HG03025 (cell line): ENCODE measurements around the gene XAB2.

Source experiments
- ATAC-seq: cut with Tn5 transposase; IDR thresholded peaks from one replicate; pipeline ENCODE4 v1.9.1; 2021; ENCODE audit warnings: mild to moderate bottlenecking, moderate library complexity; ENCODE audit not compliant: unreplicated experiment, low FRiP score

Gene XAB2

GRCh38 chr19:7614859-7615741, 14.2 kb downstream of the XAB2 start:
- ATAC-seq, result no peak

- no peak for ATAC-seq
These were observed 16.8 kb downstream of the XAB2 start for GRCh38 chr19:7612282-7613274.

DNA sequence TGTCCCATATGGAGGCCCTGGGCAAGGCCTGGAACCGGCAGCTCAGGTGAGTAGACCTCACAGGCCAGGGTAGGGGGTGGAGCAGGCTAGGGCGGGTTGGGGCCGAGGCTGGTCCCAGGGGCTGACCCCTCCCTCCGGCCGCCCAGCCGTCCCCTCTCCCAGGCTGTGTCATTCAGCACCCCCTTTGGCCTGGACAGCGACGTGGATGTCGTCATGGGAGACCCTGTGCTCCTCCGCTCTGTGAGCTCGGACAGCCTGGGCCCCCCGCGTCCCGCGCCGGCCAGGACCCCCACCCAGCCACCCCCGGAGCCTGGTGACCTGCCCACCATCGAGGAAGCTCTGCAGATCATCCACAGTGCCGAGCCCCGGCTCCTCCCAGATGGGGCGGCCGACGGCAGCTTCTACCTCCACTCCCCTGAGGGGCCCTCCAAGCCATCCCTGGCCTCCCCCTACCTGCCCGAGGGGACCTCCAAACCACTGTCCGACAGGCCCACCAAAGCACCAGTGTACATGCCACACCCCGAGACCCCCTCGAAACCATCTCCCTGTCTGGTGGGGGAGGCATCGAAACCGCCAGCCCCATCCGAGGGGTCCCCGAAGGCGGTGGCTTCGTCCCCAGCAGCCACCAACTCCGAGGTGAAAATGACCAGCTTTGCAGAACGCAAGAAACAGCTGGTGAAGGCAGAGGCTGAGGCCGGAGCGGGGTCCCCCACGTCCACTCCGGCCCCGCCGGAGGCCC, 17.6 kb downstream of the XAB2 start:
- no peak for ATAC-seq

DNA sequence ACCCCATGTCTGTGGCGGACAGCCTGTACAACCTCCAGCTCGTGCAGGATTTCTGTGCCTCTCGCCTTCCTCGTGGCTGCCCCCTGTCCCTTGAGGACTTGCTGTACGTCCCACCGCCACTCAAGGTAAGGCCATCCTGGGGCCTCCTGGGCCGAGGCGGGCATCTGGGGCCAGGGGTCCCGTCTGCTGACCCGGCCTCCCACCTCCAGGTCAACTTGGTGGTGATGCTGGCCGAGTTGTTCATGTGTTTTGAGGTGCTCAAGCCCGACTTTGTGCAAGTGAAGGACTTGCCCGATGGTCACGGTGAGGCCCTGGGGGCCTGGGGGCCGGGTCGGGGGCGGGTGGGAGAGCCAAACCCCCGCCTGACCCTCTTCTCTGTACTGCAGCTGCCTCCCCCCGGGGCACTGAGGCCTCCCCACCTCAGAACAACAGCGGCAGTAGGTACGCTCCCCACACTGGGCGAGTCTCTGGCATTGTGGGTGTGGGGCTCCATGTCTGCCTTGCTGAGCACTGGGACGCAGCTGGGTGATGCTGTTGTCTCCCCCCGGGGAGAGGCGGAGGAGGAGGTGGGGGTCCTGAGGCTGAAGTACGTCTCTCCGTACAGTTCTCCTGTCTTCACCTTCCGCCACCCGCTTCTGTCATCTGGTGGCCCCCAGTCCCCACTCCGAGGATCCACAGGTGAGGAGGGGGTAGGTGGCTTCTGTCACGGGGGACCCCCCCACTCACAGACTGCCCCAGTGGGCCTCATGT, 18.7 kb downstream of the XAB2 start:
- no peak for ATAC-seq

- no peak for ATAC-seq
These were observed 21.3 kb downstream of the XAB2 start for GRCh38 chr19:7607874-7608560.

DNA sequence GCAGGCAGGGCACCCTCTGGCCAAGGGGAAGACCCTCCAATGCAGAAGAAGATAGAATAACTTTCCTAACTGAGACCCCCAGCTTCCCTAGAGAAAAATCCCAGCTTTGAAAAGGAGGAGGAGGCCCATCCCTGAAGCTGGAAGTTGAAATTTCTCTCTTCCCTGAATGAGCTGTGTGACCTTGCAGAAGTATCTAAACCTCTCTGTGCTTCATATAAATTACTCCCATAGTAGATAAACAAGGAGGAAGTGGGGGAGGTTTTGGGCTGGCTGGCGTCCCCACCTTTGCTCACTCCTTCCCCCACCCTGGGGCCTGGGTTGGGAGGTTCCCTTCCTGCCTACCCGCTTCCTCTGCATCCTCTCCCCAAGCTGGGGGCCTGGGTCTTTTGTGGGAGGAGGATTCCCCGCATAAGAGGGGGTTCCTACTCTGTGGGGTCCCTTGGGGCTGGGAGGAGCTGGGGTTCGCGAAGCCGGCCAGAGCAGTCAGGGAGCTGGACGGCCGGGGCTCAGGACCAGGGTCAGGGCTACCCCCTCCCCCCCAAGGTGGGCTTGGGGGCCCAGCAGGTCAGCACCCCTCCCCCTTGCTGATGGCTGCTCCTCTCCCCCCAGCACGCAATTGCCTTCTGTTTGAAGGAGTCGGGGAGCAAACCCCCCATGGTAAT, 22.0 kb downstream of the XAB2 start:
- ATAC-seq, result no peak

- no peak for ATAC-seq
These were observed 23.1 kb downstream of the XAB2 start for GRCh38 chr19:7606289-7606688.

DNA sequence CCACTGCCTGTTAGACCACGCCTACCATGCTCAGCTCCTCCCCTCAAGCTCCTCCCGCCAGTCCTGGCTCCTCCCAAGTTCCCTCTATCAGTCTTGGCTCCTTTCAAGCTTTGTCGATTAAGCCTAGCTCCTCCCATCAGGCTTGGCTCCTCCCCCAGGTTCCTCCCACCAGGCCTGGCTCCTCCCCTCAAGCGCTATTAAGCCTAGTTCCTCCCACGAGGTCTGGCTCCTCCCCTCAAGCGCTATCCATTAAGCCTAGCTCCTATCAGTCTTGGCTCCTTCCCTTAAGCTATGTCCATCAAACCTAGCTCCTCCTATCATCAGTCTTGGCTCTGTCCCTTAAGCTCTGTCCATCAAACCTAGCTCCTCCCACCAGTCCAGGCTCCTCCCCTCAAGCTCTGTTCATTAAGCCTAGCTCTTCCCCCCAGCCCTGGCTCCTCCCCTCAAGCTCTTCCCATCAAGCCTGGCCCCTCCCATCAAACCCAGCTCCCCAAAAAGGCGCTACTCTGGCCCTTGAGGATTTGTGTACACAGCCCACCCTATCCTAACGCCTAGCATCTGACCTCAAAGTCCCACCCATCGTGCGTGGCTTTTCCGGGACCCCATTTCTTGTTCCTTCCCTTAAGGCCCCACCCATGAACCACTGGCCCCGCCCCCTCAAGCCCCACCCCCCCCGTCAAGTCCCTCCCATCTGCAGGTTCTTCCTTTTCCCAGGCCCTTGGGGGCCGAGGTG, 23.7 kb downstream of the XAB2 start:
- ATAC-seq, result no peak

DNA sequence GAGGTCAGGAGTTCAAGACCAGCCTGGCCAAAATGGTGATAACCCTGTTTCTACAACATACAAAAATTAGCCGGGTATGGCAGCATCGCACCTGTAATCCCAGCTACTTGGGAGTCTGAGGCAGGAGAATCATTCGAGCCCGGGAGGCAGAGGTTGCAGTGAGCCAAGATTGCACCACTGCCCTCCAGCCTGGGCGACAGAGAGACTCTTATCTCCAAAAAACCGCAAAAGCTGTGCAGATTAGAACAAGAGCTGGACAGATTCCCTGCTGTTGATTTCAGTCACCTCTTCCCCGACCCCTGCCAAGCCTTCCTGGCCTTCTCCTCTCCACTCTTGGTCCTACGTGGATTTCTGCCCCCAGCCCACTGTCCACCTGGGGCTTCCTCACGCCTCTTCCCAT, 25.4 kb downstream of the XAB2 start:
- ATAC-seq, result no peak

GRCh38 chr19:7602935-7603497, 26.3 kb downstream of the XAB2 start:
- ATAC-seq, result no peak

DNA sequence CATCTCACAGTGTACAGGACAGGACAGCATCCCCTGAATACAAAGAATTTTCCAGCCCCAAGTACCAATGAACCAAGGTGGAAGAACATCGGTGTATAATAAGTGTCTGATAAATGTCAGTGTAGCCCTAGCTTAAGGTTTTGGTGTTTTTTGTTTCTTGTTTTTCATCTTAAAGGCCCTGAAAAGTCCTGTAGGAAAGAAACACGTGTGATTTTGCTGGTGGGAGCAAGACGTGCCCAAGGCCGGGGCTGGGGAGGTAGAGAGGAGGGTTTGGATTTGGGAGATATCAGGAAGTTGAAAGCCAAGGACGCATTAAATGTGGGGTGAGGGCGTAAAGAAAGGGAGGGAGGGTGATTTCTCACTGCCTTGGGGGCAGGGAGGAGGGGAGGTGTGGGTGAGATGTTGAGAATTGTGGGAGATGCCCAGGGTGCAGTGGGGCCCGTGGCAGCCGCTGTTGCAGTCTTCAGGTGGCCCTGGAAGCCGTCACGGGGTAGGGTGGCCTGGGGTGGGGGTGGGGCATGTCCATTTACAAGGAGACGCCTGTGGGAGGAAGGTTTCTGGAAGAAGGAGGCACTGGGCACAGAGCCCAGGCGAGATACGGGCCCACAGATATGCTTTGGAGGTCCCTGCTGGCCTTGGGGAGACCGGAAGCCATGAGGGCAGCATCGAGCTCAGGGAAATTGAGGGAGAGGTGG, 27.0 kb downstream of the XAB2 start:
- no peak for ATAC-seq

- no peak for ATAC-seq
These were observed 28.6 kb downstream of the XAB2 start for GRCh38 chr19:7600721-7601120.

GRCh38 chr19:7598180-7598579, 31.2 kb downstream of the XAB2 start:
- no peak for ATAC-seq

DNA sequence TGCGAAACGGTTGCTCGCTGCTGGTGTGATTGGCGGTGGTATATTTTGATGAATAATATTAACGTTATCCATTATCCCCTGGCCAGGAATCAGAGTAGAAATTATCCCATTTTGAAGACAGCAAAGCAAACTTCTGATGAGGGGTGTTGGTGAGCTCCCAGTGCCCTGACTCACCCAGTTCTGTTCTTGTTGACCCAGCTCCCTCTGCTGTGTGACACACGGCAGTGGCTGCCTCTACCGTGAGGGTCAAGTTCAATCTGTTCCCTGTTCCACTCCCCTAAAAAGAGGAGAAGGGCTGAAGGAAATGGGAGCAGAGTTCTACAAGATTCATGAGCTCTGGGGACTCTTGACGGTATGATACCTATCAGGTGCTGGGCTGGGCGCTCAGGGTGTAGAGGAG, 31.7 kb downstream of the XAB2 start:
- no peak for ATAC-seq

DNA sequence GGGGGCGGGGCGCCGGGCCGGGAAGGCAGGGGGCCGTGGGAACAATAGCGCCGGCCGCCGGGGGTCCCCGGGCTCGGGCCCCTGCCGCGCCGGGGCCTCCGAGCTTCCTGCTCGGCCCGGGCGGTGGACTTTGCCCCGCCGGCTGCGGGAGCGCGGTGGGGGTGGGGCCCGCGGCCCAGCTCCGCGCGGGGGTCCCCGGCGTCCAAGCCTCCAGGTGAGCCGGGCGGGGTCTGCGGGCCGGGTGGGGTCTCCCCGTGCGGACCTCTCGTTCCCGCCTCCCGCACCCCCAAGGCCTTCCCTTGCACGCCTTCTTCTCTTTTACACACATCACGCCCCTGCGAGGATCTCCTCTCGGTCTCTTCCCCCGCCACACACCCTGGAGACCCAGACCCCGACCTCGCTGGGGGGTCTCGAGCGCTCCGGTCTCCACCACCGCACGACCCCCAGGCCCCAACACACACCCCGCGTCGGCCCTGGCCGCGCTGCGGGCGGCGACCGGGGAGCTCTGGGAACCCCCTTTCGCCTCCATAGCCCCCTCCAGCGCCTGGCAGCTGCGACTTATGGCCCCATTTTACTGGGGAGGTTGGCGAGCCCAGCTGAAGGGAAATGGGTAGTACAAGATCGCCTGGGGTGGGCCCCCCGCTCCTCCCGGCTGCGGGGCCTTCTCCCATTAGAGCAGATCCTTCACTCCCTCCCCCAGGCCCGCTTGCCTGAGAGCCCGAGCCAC, 33.0 kb downstream of the XAB2 start:
- no peak for ATAC-seq

GRCh38 chr19:7595466-7596133, 33.7 kb downstream of the XAB2 start, which contains the start of gene CAMSAP3:
Gene CAMSAP3 (plus strand): TSS chr19:7595863. CDS start chr19:7596003, 140 bp downstream.
- ATAC-seq, result no peak
